ENCODE data around the gene HSPA5.

The HSPA5 gene

GRCh38 chr9:125214186-125214585, 27.0 kb downstream of the HSPA5 start:
- H3K27ac ChIP-seq (ENCODE audit: extremely low read depth, low read depth, low read length) = no peak overlapping the region
- H3K4me1 ChIP-seq (ENCODE audit: control insufficient read depth, insufficient read depth, low read length) = no peaks in the 10 kb centered on the region
- H3K9me3 ChIP-seq (ENCODE audit: control insufficient read depth, insufficient read depth, low read depth, low read length) = no peaks in the 10 kb centered on the region
- H3K4me3 ChIP-seq (ENCODE audit: low read depth, low read length) = no peak overlapping the region
- POLR2A ChIA-PET = no interaction called here
- peaks cover 0 to 31% of the 10 kb centered on the region in 2 experiments; a peak in 2 of 3 replicates for H3K36me3 ChIP-seq (ENCODE audit: control insufficient read depth in 2 of 2, insufficient read depth in 1 of 2, low read length in 2 of 2)
- CTCF ChIA-PET = no interaction called here
- TF ChIP-seq ZFHX2 (tag by site-specific recombination; conservative IDR thresholded peaks at IDR 0.05) (no peak), TRIM28 (IDR thresholded peaks at IDR 0.05; ENCODE audit: borderline replicate concordance, low read length) (no peak), IKZF3 (tag by site-specific recombination; IDR thresholded peaks at IDR 0.05) (no peak), ZBTB10 (tag by site-specific recombination; IDR thresholded peaks at IDR 0.05) (no peak), MZF1 (tag by site-specific recombination; IDR thresholded peaks at IDR 0.05; ENCODE audit: borderline replicate concordance) (no peak), ZNF24 (tag by site-specific recombination; IDR thresholded peaks at IDR 0.05) (no peak)

GRCh38 chr9:125204477-125204876, 36.7 kb downstream of the HSPA5 start:
- no peaks in the 10 kb centered on the region for H3K9me3 ChIP-seq (ENCODE audit: control insufficient read depth, insufficient read depth, low read depth, low read length)
- H3K36me3 ChIP-seq (ENCODE audit: control insufficient read depth in 2 of 2, insufficient read depth in 1 of 2, low read length in 2 of 2) = peaks cover 0 to 47% of the 10 kb centered on the region in 2 experiments; a peak in 2 of 3 replicates
- CTCF ChIA-PET = no interaction called here
- H3K4me3 ChIP-seq (ENCODE audit: low read depth, low read length) = no peak overlapping the region
- 0 out of 2 replicates have a peak, but pooled peaks cover 3% of the 10 kb centered on the region for H3K4me1 ChIP-seq (ENCODE audit: control insufficient read depth, insufficient read depth, low read length)
- no peak overlapping the region for H3K27ac ChIP-seq (ENCODE audit: extremely low read depth, low read depth, low read length)
- TF ChIP-seq ZBTB7A (tag by site-specific recombination; IDR thresholded peaks at IDR 0.05; ENCODE audit: low read depth) = no peak
- no peak for TF ChIP-seq WT1 (tag by site-specific recombination; IDR thresholded peaks at IDR 0.05)
- no peak for TF ChIP-seq ZFP37 (tag by site-specific recombination; IDR thresholded peaks at IDR 0.05)
- POLR2A ChIA-PET = no interaction called here

- CTCF ChIA-PET = interaction anchor here (0.6 kb wide), 1 partner anchor 793 kb away, joined by 3 read pairs; no protein-coding TSS in a partner anchor
- Histone ChIP-seq H3K36me3 (ENCODE audit: control insufficient read depth in 2 of 2, insufficient read depth in 1 of 2, low read length in 2 of 2) (peaks cover 0 to 37% of the 10 kb centered on the region in 2 experiments; a peak in 2 of 3 replicates), H3K4me3 (ENCODE audit: low read depth, low read length) (no peak overlapping the region), H3K27ac (ENCODE audit: extremely low read depth, low read depth, low read length) (no peak overlapping the region), H3K9me3 (ENCODE audit: control insufficient read depth, insufficient read depth, low read depth, low read length) (no peaks in the 10 kb centered on the region), H3K4me1 (ENCODE audit: control insufficient read depth, insufficient read depth, low read length) (0 out of 2 replicates have a peak, but pooled peaks cover 3% of the 10 kb centered on the region)
- peak; percentile 96 for TF ChIP-seq ZNF10 (tag by site-specific recombination; IDR thresholded peaks at IDR 0.05)
- TF ChIP-seq ZNF660 (tag by site-specific recombination; IDR thresholded peaks at IDR 0.05) = peak; percentile 56; the same call in 1 of the 2 replicates
- TF ChIP-seq, protein P1, sequence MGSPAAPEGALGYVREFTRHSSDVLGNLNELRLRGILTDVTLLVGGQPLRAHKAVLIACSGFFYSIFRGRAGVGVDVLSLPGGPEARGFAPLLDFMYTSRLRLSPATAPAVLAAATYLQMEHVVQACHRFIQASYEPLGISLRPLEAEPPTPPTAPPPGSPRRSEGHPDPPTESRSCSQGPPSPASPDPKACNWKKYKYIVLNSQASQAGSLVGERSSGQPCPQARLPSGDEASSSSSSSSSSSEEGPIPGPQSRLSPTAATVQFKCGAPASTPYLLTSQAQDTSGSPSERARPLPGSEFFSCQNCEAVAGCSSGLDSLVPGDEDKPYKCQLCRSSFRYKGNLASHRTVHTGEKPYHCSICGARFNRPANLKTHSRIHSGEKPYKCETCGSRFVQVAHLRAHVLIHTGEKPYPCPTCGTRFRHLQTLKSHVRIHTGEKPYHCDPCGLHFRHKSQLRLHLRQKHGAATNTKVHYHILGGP (tag by site-specific recombination; IDR thresholded peaks at IDR 0.05) = no peak
- TF ChIP-seq ZNF362 (tag by site-specific recombination; IDR thresholded peaks at IDR 0.05) = no peak
- TF ChIP-seq ZNF155 (tag by site-specific recombination; IDR thresholded peaks at IDR 0.05) = no peak
- TF ChIP-seq HOXC10 (CRISPR knock-in tag; IDR thresholded peaks at IDR 0.05) = no peak
- TF ChIP-seq ZNF701 (tag by site-specific recombination; IDR thresholded peaks at IDR 0.05) = no peak
- POLR2A ChIA-PET = interaction anchor here (4.5 kb wide), 1 partner anchor 38 kb away, joined by 38 read pairs; the partner anchor contains the start of gene HSPA5
Observed at GRCh38 chr9:125202846-125203618, 38.1 kb downstream of the HSPA5 start.

All from HEK293 (cell line).